Activated T-cell treated with anti-CD3 and anti-CD28 coated beads for 48 hours (primary cell): Measurements from ENCODE around the gene CHRNA4.

ENCODE experiments used
- DNase-seq: peaks from one replicate; pipeline ENCODE4 v3.0.0-alpha.2; 2020; ENCODE audit warnings: low read depth

Gene CHRNA4

GRCh38 chr20:63320041-63320511, 41.1 kb downstream of the CHRNA4 start:
- DNase-seq, result no peak

- no peak for DNase-seq
These were observed 41.7 kb downstream of the CHRNA4 start for GRCh38 chr20:63319164-63320040.

- no peak for DNase-seq
These were observed 42.6 kb downstream of the CHRNA4 start for GRCh38 chr20:63318391-63319163.

- DNase-seq, result no peak
These were observed 43.4 kb downstream of the CHRNA4 start for GRCh38 chr20:63317601-63318291.

GRCh38 chr20:63317061-63317460, 44.1 kb downstream of the CHRNA4 start:
- DNase-seq, result no peak

GRCh38 chr20:63316502-63316921, 44.6 kb downstream of the CHRNA4 start:
- DNase-seq, result no peak

GRCh38 chr20:63315731-63316491, 45.2 kb downstream of the CHRNA4 start:
- DNase-seq, result no peak

GRCh38 chr20:63315240-63315689, 45.9 kb downstream of the CHRNA4 start:
- DNase-seq, result no peak

GRCh38 chr20:63314566-63315239, 46.4 kb downstream of the CHRNA4 start:
- DNase-seq, result no peak

- DNase-seq, result no peak
These were observed 47.1 kb downstream of the CHRNA4 start for GRCh38 chr20:63314015-63314471.

GRCh38 chr20:63313349-63314014, 47.7 kb downstream of the CHRNA4 start:
- DNase-seq, result no peak

GRCh38 chr20:63312690-63313348, 48.3 kb downstream of the CHRNA4 start:
- DNase-seq, result no peak

- DNase-seq, result no peak
These were observed 48.9 kb downstream of the CHRNA4 start for GRCh38 chr20:63312273-63312672.

- DNase-seq, result no peak
These were observed 49.3 kb downstream of the CHRNA4 start for GRCh38 chr20:63311833-63312243.

- DNase-seq, result no peak
These were observed 49.8 kb downstream of the CHRNA4 start for GRCh38 chr20:63311186-63311832.

GRCh38 chr20:63310265-63310991, 50.7 kb downstream of the CHRNA4 start:
- no peak for DNase-seq

GRCh38 chr20:63309261-63310071, 51.7 kb downstream of the CHRNA4 start:
- peak; percentile 22 for DNase-seq
